HEK293 (cell line): ENCODE measurements around the gene TLCD2.
A peak's percentile ranks its signal among the peaks of the same experiment; 100 is the strongest.
"Not testable (repeated sequence)": the region's sequence is repeated elsewhere in the genome, so short reads cannot be mapped to it uniquely, and the experiment has no call there.

Experiments
- CTCF ChIA-PET: fragments of 350-600 bp; formaldehyde crosslinking; extraction: SDS; loops from one replicate; lab custom pipeline; 2021; ENCODE audit warnings: antibody characterized with exemption; lab: Yijun Ruan, JAX
- POLR2A ChIA-PET: fragments of 300-600 bp; formaldehyde crosslinking; extraction: SDS; loops from one replicate; lab custom pipeline; 2020; ENCODE audit warnings: antibody characterized with exemption, inconsistent platforms; lab: Yijun Ruan, JAX
- H3K27ac ChIP-seq: fragments of 200-500 bp; sonication (Bioruptor generic); 2 replicates; pipeline ENCODE4 v1.5.1; 2014; ENCODE audit warnings: low read depth, low read length, control low read depth, inconsistent platforms; ENCODE audit errors: extremely low read depth
- H3K36me3 ChIP-seq, 2 experiments: fragments of 200-500 bp in 1 of 2; sonication (Bioruptor generic) in 1 of 2; 1 replicate in 1 of 2; 2 replicates in 1 of 2; pipeline ENCODE4 v1.5.1; 2014 to 2017; ENCODE audit warnings: inconsistent platforms in 2 of 2, low read length in 2 of 2; ENCODE audit not compliant: control insufficient read depth in 2 of 2, insufficient read depth in 1 of 2
- H3K4me1 ChIP-seq: fragments of 200-500 bp; sonication (Bioruptor generic); 2 replicates; pipeline ENCODE4 v1.5.1; 2014; ENCODE audit warnings: mild to moderate bottlenecking, low read length, inconsistent platforms; ENCODE audit not compliant: control insufficient read depth, insufficient read depth
- H3K4me3 ChIP-seq: 2 replicates; pipeline ENCODE4 v1.5.1; 2011; ENCODE audit warnings: low read depth, mild to moderate bottlenecking, control low read depth, low read length, moderate library complexity
- H3K9me3 ChIP-seq: fragments of 200-500 bp; sonication (Bioruptor generic); 2 replicates; pipeline ENCODE4 v1.5.1; 2014; ENCODE audit warnings: low read depth, low read length, inconsistent platforms; ENCODE audit not compliant: control insufficient read depth, insufficient read depth
- KLF10 ChIP-seq: fragments of 450-650 bp; IDR thresholded peaks from 2 replicates; pipeline ENCODE4 v1.5.1; 2018; ENCODE audit warnings: missing biosample characterization, mild to moderate bottlenecking, missing genetic modification characterization
- KLF9 ChIP-seq: fragments of 450-650 bp; formaldehyde crosslinking; IDR thresholded peaks from 2 replicates; pipeline ENCODE4 v1.5.1; 2016; ENCODE audit warnings: missing biosample characterization, missing genetic modification characterization, low read depth
- OVOL3 ChIP-seq: fragments of 450-650 bp; formaldehyde crosslinking; IDR thresholded peaks from 2 replicates; pipeline ENCODE4 v1.5.1; 2016; ENCODE audit warnings: missing biosample characterization, missing genetic modification characterization
- ZBTB20 ChIP-seq: fragments of 450-650 bp; formaldehyde crosslinking; IDR thresholded peaks from 2 replicates; pipeline ENCODE4 v1.5.1; 2016; ENCODE audit warnings: missing biosample characterization, missing genetic modification characterization
- ZBTB7A ChIP-seq: fragments of 450-650 bp; formaldehyde crosslinking; IDR thresholded peaks from 2 replicates; pipeline ENCODE4 v1.5.1; 2016; ENCODE audit warnings: low read depth, missing biosample characterization, missing genetic modification characterization
- ZNF19 ChIP-seq: fragments of 450-650 bp; formaldehyde crosslinking; IDR thresholded peaks from 2 replicates; pipeline ENCODE4; 2016; ENCODE audit warnings: missing biosample characterization, missing genetic modification characterization, low read depth
- ZNF23 ChIP-seq: fragments of 450-650 bp; formaldehyde crosslinking; IDR thresholded peaks from 2 replicates; pipeline ENCODE4 v1.5.1; 2016; ENCODE audit warnings: missing biosample characterization, missing genetic modification characterization, borderline replicate concordance
- ZNF274 ChIP-seq, 2 experiments: fragments of 200-500 bp in 1 of 2; fragments of 450-650 bp in 1 of 2; sonication (Bioruptor generic) in 1 of 2; formaldehyde crosslinking in 1 of 2; IDR thresholded peaks; 2 replicates each; pipeline versions ENCODE4 v1.5.1 to v1.6.1; 2014 to 2016; ENCODE audit warnings: borderline replicate concordance in 1 of 2, inconsistent platforms in 1 of 2, low read length in 1 of 2, missing biosample characterization in 1 of 2, missing genetic modification characterization in 1 of 2
- ZNF777 ChIP-seq: fragments of 450-650 bp; formaldehyde crosslinking; IDR thresholded peaks from 2 replicates; pipeline ENCODE4 v1.5.1; 2017; ENCODE audit warnings: missing biosample characterization, missing genetic modification characterization, borderline replicate concordance
- ZNF785 ChIP-seq: fragments of 450-650 bp; formaldehyde crosslinking; IDR thresholded peaks from 2 replicates; pipeline ENCODE4 v1.5.1; 2016; ENCODE audit warnings: missing biosample characterization, missing genetic modification characterization
- ZNF791 ChIP-seq: fragments of 450-650 bp; formaldehyde crosslinking; IDR thresholded peaks from 2 replicates; pipeline ENCODE4 v1.5.1; 2016; ENCODE audit warnings: missing biosample characterization, missing genetic modification characterization
- ZNF837 ChIP-seq: fragments of 450-650 bp; formaldehyde crosslinking; IDR thresholded peaks from 2 replicates; pipeline ENCODE4 v1.5.1; 2016; ENCODE audit warnings: missing biosample characterization, missing genetic modification characterization
- TF ChIP-seq, protein P1 (sequence below): fragments of 450-650 bp; formaldehyde crosslinking; IDR thresholded peaks from 2 replicates; pipeline ENCODE4 v1.5.1; 2017; ENCODE audit warnings: missing biosample characterization, missing genetic modification characterization
- TF ChIP-seq, protein P2 (sequence below): fragments of 450-650 bp; formaldehyde crosslinking; IDR thresholded peaks from 2 replicates; pipeline ENCODE4 v1.5.1; 2017; ENCODE audit warnings: missing biosample characterization, missing genetic modification characterization
- TF ChIP-seq, protein P3 (sequence below): fragments of 450-650 bp; formaldehyde crosslinking; IDR thresholded peaks from 2 replicates; pipeline ENCODE4 v1.5.1; 2016; ENCODE audit warnings: missing biosample characterization, missing genetic modification characterization
- TF ChIP-seq, protein P4 (sequence below): fragments of 450-650 bp; formaldehyde crosslinking; IDR thresholded peaks from 2 replicates; pipeline ENCODE4 v1.5.1; 2016; ENCODE audit warnings: missing biosample characterization, missing genetic modification characterization, low read depth

Gene TLCD2

DNA sequence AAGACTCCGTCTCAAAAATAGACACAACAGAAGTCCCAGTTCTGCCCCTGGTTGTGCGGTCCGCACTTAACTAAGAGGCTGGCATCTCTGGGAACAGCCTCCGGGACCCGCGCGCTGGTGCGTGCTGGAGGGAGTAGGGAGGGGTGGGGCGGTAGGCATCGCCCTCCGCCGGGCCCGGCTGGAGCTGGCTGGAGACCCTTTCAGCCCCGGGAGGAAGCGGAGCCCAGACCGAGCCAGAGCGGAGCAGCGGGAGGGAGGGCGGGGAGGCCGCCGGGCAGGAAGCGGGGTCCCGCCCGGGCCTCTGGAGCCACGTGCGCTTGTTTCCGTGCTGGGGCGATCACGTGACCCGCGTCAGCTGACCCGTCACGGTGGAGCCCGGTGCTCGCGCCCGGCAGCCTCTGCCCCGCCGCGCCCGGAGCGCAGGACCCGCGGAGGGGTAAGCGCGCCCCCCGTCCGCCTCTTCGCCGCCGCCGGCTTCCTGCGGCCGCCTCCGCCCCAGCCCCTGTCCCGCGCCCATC is 14.2 kb upstream of the TLCD2 start, which contains the start of gene WDR81 (continued):
- TF ChIP-seq ZBTB20 (tag by site-specific recombination), result peak; percentile 93
- no peak for TF ChIP-seq ZNF23 (tag by site-specific recombination)
- TF ChIP-seq, protein P1, sequence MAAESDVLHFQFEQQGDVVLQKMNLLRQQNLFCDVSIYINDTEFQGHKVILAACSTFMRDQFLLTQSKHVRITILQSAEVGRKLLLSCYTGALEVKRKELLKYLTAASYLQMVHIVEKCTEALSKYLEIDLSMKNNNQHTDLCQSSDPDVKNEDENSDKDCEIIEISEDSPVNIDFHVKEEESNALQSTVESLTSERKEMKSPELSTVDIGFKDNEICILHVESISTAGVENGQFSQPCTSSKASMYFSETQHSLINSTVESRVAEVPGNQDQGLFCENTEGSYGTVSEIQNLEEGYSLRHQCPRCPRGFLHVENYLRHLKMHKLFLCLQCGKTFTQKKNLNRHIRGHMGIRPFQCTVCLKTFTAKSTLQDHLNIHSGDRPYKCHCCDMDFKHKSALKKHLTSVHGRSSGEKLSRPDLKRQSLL (tag by site-specific recombination), result peak; percentile 72; the same call in 1 of the 2 replicates
- TF ChIP-seq OVOL3, result no peak
- TF ChIP-seq, protein P2, sequence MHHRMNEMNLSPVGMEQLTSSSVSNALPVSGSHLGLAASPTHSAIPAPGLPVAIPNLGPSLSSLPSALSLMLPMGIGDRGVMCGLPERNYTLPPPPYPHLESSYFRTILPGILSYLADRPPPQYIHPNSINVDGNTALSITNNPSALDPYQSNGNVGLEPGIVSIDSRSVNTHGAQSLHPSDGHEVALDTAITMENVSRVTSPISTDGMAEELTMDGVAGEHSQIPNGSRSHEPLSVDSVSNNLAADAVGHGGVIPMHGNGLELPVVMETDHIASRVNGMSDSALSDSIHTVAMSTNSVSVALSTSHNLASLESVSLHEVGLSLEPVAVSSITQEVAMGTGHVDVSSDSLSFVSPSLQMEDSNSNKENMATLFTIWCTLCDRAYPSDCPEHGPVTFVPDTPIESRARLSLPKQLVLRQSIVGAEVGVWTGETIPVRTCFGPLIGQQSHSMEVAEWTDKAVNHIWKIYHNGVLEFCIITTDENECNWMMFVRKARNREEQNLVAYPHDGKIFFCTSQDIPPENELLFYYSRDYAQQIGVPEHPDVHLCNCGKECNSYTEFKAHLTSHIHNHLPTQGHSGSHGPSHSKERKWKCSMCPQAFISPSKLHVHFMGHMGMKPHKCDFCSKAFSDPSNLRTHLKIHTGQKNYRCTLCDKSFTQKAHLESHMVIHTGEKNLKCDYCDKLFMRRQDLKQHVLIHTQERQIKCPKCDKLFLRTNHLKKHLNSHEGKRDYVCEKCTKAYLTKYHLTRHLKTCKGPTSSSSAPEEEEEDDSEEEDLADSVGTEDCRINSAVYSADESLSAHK (tag by site-specific recombination), result 0 out of 2 replicates have a peak, but pooled peaks have one; percentile 17
- no peak for TF ChIP-seq ZNF791
- TF ChIP-seq ZNF274 (IDR thresholded peaks at IDR 0.05; ENCODE audit: low read length), result no peak
- no peak for TF ChIP-seq ZNF274 (tag by site-specific recombination; IDR thresholded peaks at IDR 0.05; ENCODE audit: borderline replicate concordance)
- TF ChIP-seq KLF9 (tag by site-specific recombination), result peak; percentile 48; the same call in 1 of the 2 replicates
- no peak for TF ChIP-seq ZNF19
- TF ChIP-seq ZNF777 (tag by site-specific recombination), result 0 out of 2 replicates have a peak, but pooled peaks have one; percentile 54
- no peak for TF ChIP-seq KLF10 (tag by site-specific recombination)
- TF ChIP-seq, protein P3, sequence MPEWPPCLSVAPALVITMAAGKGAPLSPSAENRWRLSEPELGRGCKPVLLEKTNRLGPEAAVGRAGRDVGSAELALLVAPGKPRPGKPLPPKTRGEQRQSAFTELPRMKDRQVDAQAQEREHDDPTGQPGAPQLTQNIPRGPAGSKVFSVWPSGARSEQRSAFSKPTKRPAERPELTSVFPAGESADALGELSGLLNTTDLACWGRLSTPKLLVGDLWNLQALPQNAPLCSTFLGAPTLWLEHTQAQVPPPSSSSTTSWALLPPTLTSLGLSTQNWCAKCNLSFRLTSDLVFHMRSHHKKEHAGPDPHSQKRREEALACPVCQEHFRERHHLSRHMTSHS, result no peak
- TF ChIP-seq ZNF785 (tag by site-specific recombination), result no peak
- TF ChIP-seq ZNF837 (tag by site-specific recombination), result no peak
- TF ChIP-seq ZBTB7A (tag by site-specific recombination), result no peak
- TF ChIP-seq, protein P4, sequence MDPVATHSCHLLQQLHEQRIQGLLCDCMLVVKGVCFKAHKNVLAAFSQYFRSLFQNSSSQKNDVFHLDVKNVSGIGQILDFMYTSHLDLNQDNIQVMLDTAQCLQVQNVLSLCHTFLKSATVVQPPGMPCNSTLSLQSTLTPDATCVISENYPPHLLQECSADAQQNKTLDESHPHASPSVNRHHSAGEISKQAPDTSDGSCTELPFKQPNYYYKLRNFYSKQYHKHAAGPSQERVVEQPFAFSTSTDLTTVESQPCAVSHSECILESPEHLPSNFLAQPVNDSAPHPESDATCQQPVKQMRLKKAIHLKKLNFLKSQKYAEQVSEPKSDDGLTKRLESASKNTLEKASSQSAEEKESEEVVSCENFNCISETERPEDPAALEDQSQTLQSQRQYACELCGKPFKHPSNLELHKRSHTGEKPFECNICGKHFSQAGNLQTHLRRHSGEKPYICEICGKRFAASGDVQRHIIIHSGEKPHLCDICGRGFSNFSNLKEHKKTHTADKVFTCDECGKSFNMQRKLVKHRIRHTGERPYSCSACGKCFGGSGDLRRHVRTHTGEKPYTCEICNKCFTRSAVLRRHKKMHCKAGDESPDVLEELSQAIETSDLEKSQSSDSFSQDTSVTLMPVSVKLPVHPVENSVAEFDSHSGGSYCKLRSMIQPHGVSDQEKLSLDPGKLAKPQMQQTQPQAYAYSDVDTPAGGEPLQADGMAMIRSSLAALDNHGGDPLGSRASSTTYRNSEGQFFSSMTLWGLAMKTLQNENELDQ (tag by site-specific recombination), result no peak

DNA sequence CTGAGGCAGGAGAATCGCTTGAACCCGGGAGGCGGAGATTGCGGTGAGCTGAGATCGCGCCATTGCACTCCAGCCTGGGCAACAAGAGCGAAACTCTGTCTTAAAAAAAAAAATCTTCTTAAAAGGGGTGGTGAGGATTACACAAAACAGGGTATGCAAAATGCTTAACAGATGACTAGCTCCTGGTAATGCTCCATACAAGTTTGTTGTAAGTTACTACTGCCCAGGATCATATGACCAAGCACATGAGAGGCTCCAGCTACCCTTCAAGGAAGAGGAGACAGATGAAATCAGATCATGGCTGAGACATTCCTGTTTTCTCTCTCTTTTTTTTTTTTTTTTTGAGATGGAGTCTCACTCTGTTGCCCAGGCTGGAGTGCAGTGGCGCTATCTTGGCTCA is 11.8 kb upstream of the TLCD2 start:
- CTCF ChIA-PET, result interaction anchor here (0.6 to 8.4 kb wide), 21 partner anchors 9 to 523 kb away, joined by 3 to 104 read pairs (median 4); partner anchors contain the start of gene RTN4RL1
- H3K27ac ChIP-seq, H3K9me3 ChIP-seq, H3K4me1 ChIP-seq, H3K4me3 ChIP-seq: not testable (repeated sequence)
- POLR2A ChIA-PET, result interaction anchor here (0.7 to 1.5 kb wide), 4 partner anchors 44 to 301 kb away, joined by 3 to 5 read pairs (median 4); no protein-coding TSS in a partner anchor
- peaks cover 0 to 13% of the 10 kb centered on the region in 2 experiments; a peak in 1 of 3 replicates for H3K36me3 ChIP-seq
